GM21526 (cell line): ENCODE measurements around the gene PDZD2.
A peak's percentile ranks its signal among the peaks of the same experiment; 100 is the strongest.
"Not testable (repeated sequence)": the region's sequence is repeated elsewhere in the genome, so short reads cannot be mapped to it uniquely, and the experiment has no call there.

ENCODE experiments used
- ATAC-seq: cut with Tn5 transposase; IDR thresholded peaks from one replicate; pipeline ENCODE4 v1.9.1; 2021; ENCODE audit warnings: moderate library complexity; ENCODE audit not compliant: unreplicated experiment, low FRiP score

PDZD2 gene

GRCh38 chr5:31764687-31765086 lies 125.8 kb downstream of the PDZD2 start:
- ATAC-seq = not testable (repeated sequence)

- no peak for ATAC-seq
Measured at GRCh38 chr5:31767335-31768031, 128.6 kb downstream of the PDZD2 start.

GRCh38 chr5:31768046-31768445 lies 129.1 kb downstream of the PDZD2 start:
- no peak for ATAC-seq

GRCh38 chr5:31768784-31769183 lies 129.9 kb downstream of the PDZD2 start:
- no peak for ATAC-seq

GRCh38 chr5:31769530-31769929 lies 130.6 kb downstream of the PDZD2 start:
- no peak for ATAC-seq

- ATAC-seq = no peak
Measured at GRCh38 chr5:31770132-31770720, 131.3 kb downstream of the PDZD2 start.

- peak; percentile 87 for ATAC-seq
Measured at GRCh38 chr5:31770998-31771397, 132.1 kb downstream of the PDZD2 start.

- ATAC-seq = peak; percentile 18
Measured at GRCh38 chr5:31771500-31771899, 132.6 kb downstream of the PDZD2 start.

GRCh38 chr5:31776294-31776693 lies 137.4 kb downstream of the PDZD2 start:
- ATAC-seq = not testable (repeated sequence)

GRCh38 chr5:31776976-31777651 lies 138.2 kb downstream of the PDZD2 start:
- no peak for ATAC-seq

- ATAC-seq = no peak
Measured at GRCh38 chr5:31781772-31782171, 142.8 kb downstream of the PDZD2 start.

- ATAC-seq = no peak
Measured at GRCh38 chr5:31783086-31783645, 144.2 kb downstream of the PDZD2 start.

- no peak for ATAC-seq
Measured at GRCh38 chr5:31783731-31784130, 144.8 kb downstream of the PDZD2 start.

GRCh38 chr5:31786090-31786631 lies 147.2 kb downstream of the PDZD2 start:
- no peak for ATAC-seq

GRCh38 chr5:31794009-31794408 lies 155.1 kb downstream of the PDZD2 start:
- ATAC-seq = no peak

GRCh38 chr5:31798168-31798567 lies 159.2 kb downstream of the PDZD2 start:
- ATAC-seq = no peak

GRCh38 chr5:31800351-31800750 lies 161.4 kb downstream of the PDZD2 start:
- ATAC-seq = no peak

- no peak for ATAC-seq
Measured at GRCh38 chr5:31805785-31806400, 167.0 kb downstream of the PDZD2 start.

GRCh38 chr5:31806561-31806960 lies 167.6 kb downstream of the PDZD2 start:
- no peak for ATAC-seq

GRCh38 chr5:31807789-31808540 lies 169.0 kb downstream of the PDZD2 start:
- no peak for ATAC-seq
